HepG2 (cell line): ENCODE data around the gene EPN3. TPM values are rescaled to one million over a fixed set of nuclear protein-coding genes. Genes with fewer than 3 reads are reported as not detected.

ENCODE experiments used
- FOXO1 ChIP-seq: sonication (generic); formaldehyde crosslinking; IDR thresholded peaks from 2 replicates; pipeline ENCODE4 v1.4.0; 2020; ENCODE audit warnings: missing genetic modification reagents
- GTF3A ChIP-seq: sonication (generic); formaldehyde crosslinking; conservative IDR thresholded peaks from 2 replicates; pipeline ENCODE4 v1.4.0; 2020; ENCODE audit warnings: mild to moderate bottlenecking, missing genetic modification reagents
- IKZF4 ChIP-seq: sonication (generic); formaldehyde crosslinking; IDR thresholded peaks from 2 replicates; pipeline ENCODE4 v1.5.1; 2020; ENCODE audit warnings: borderline replicate concordance, mild to moderate bottlenecking, low read depth, missing genetic modification reagents; ENCODE audit errors: not compliant biosample characterization
- JUND ChIP-seq: sonication (generic); formaldehyde crosslinking; IDR thresholded peaks from 2 replicates; pipeline ENCODE4 v1.8.0; 2022; ENCODE audit warnings: mild to moderate bottlenecking, missing genetic modification reagents
- MIXL1 ChIP-seq: IDR thresholded peaks from 2 replicates; pipeline ENCODE4 v1.6.1; 2016
- NFYC ChIP-seq: IDR thresholded peaks from 2 replicates; pipeline ENCODE4 v1.6.1; 2016; ENCODE audit warnings: missing genetic modification reagents, missing compliant biosample characterization
- NR2F2 ChIP-seq: IDR thresholded peaks from 2 replicates; pipeline ENCODE4 v1.6.1; 2012; ENCODE audit warnings: low read depth, inconsistent platforms, borderline replicate concordance
- POGZ ChIP-seq: sonication (generic); formaldehyde crosslinking; IDR thresholded peaks from 2 replicates; pipeline ENCODE4 v1.4.0; 2020; ENCODE audit warnings: mild to moderate bottlenecking, missing genetic modification reagents
- ZNF431 ChIP-seq: sonication (generic); formaldehyde crosslinking; IDR thresholded peaks from 2 replicates; pipeline ENCODE4 v1.9.0; 2022; ENCODE audit warnings: missing genetic modification reagents, low read depth, mild to moderate bottlenecking, borderline replicate concordance
- ZNF616 ChIP-seq: sonication (generic); formaldehyde crosslinking; IDR thresholded peaks from 2 replicates; pipeline ENCODE4 v1.5.0; 2020; ENCODE audit warnings: low read depth, mild to moderate bottlenecking, missing genetic modification reagents
- ZNF816 ChIP-seq: sonication (generic); formaldehyde crosslinking; IDR thresholded peaks from 2 replicates; pipeline ENCODE4 v1.8.0; 2022; ENCODE audit warnings: missing genetic modification reagents, mild to moderate bottlenecking, borderline replicate concordance
- polyA plus RNA-seq, 8 experiments: library from polyadenylated mRNA; depleted of rRNA in 3 of 8; stranded (reverse) in 7 of 8; unstranded in 1 of 8; fragments of >200 nt; fragmentation: Illumina TruSeq in 4 of 8; extraction: Trizol in 4 of 8; gene quantifications; 2 replicates each; pipeline versions ENCODE4 v1.2.1 to v1.2.3, GENCODE V29; 2011 to 2016; ENCODE audit warnings: low read depth in 4 of 8, missing spikeins in 1 of 8, mixed read lengths in 1 of 8; ENCODE audit not compliant: insufficient read depth in 1 of 8
- total RNA-seq, 5 experiments: library from RNA; depleted of rRNA; stranded (reverse); fragments of >200 nt; fragmentation: Illumina TruSeq; extraction: Trizol; gene quantifications; 2 replicates each; pipeline ENCODE4 v1.2.3, GENCODE V29; 2016; ENCODE audit warnings: low read depth in 1 of 5
- TF ChIP-seq, protein P1 (sequence below): sonication (generic); formaldehyde crosslinking; IDR thresholded peaks from 2 replicates; pipeline ENCODE4 v1.5.0; 2020; ENCODE audit warnings: missing genetic modification reagents
- TF ChIP-seq, protein P2 (sequence below): sonication (generic); formaldehyde crosslinking; IDR thresholded peaks from 2 replicates; pipeline ENCODE4 v1.9.0; 2021; ENCODE audit warnings: mild to moderate bottlenecking, missing genetic modification reagents
- TF ChIP-seq, protein P3 (sequence below): sonication (generic); formaldehyde crosslinking; IDR thresholded peaks from 2 replicates; pipeline ENCODE4 v1.5.1; 2020; ENCODE audit warnings: mild to moderate bottlenecking, missing genetic modification reagents, borderline replicate concordance
- TF ChIP-seq, protein P4 (sequence below): sonication (generic); formaldehyde crosslinking; IDR thresholded peaks from 2 replicates; pipeline ENCODE4 v1.8.0; 2022; ENCODE audit warnings: mild to moderate bottlenecking, missing genetic modification reagents, moderate library complexity

EPN3 gene
- total and polyA plus RNA-seq, 2 of the 13 experiments (the other 11 are each of a cell fraction or from before 2014, with no cell fraction given), result 0.11 to 0.95 TPM

DNA sequence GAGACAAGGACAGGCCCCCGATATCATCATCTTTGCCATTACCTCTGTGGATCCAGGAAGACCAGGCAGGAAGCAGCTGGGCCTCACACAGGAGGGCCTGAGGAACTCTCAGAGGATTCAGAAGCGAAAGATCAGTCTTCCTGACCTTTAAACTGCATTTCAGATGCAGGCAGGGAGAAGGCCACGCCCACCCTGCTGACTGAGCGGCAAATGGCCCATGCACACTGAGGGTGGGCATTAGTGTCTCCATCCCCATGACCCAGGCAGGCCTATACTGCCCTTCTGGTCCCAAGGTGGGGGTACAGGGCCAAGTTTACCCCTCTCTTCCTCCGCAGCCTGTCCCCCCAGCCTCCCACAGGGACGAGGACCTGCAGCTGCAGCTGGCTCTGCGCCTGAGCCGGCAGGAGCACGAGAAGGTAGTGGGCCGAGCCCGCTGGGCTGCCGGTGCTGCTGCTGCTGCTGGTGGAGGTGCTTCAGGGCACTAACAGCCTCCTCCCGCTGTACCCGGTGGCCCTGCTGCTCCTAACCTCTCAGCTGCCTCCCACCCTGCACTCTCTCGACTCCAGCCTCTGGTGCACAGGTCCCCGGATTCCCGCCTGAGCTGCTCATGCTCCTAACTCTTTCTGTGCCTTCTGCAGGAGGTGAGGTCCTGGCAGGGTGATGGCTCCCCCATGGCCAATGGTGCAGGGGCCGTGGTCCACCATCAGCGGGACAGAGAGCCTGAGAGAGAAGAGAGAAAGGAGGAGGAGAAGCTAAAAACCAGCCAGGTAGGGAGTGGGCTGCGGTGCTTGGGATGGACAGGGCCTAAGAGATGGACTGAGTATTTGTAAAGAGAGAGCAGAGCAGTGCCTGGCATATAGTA lies 6.2 kb downstream of the EPN3 start (continued):
- TF ChIP-seq ZNF431 (no peak), NFYC (no peak), JUND (CRISPR knock-in tag) (no peak), MIXL1 (no peak), POGZ (no peak), ZNF816 (CRISPR knock-in tag) (no peak), FOXO1 (CRISPR knock-in tag) (no peak), GTF3A (CRISPR knock-in tag) (no peak), NR2F2 (no peak; the same call in 1 of the 2 replicates), ZNF616 (CRISPR knock-in tag) (no peak; the same call in 1 of the 2 replicates), IKZF4 (CRISPR knock-in tag) (peak; percentile 79)
- TF ChIP-seq, protein P1, sequence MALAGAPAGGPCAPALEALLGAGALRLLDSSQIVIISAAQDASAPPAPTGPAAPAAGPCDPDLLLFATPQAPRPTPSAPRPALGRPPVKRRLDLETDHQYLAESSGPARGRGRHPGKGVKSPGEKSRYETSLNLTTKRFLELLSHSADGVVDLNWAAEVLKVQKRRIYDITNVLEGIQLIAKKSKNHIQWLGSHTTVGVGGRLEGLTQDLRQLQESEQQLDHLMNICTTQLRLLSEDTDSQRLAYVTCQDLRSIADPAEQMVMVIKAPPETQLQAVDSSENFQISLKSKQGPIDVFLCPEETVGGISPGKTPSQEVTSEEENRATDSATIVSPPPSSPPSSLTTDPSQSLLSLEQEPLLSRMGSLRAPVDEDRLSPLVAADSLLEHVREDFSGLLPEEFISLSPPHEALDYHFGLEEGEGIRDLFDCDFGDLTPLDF (CRISPR knock-in tag), result no peak
- TF ChIP-seq, protein P2, sequence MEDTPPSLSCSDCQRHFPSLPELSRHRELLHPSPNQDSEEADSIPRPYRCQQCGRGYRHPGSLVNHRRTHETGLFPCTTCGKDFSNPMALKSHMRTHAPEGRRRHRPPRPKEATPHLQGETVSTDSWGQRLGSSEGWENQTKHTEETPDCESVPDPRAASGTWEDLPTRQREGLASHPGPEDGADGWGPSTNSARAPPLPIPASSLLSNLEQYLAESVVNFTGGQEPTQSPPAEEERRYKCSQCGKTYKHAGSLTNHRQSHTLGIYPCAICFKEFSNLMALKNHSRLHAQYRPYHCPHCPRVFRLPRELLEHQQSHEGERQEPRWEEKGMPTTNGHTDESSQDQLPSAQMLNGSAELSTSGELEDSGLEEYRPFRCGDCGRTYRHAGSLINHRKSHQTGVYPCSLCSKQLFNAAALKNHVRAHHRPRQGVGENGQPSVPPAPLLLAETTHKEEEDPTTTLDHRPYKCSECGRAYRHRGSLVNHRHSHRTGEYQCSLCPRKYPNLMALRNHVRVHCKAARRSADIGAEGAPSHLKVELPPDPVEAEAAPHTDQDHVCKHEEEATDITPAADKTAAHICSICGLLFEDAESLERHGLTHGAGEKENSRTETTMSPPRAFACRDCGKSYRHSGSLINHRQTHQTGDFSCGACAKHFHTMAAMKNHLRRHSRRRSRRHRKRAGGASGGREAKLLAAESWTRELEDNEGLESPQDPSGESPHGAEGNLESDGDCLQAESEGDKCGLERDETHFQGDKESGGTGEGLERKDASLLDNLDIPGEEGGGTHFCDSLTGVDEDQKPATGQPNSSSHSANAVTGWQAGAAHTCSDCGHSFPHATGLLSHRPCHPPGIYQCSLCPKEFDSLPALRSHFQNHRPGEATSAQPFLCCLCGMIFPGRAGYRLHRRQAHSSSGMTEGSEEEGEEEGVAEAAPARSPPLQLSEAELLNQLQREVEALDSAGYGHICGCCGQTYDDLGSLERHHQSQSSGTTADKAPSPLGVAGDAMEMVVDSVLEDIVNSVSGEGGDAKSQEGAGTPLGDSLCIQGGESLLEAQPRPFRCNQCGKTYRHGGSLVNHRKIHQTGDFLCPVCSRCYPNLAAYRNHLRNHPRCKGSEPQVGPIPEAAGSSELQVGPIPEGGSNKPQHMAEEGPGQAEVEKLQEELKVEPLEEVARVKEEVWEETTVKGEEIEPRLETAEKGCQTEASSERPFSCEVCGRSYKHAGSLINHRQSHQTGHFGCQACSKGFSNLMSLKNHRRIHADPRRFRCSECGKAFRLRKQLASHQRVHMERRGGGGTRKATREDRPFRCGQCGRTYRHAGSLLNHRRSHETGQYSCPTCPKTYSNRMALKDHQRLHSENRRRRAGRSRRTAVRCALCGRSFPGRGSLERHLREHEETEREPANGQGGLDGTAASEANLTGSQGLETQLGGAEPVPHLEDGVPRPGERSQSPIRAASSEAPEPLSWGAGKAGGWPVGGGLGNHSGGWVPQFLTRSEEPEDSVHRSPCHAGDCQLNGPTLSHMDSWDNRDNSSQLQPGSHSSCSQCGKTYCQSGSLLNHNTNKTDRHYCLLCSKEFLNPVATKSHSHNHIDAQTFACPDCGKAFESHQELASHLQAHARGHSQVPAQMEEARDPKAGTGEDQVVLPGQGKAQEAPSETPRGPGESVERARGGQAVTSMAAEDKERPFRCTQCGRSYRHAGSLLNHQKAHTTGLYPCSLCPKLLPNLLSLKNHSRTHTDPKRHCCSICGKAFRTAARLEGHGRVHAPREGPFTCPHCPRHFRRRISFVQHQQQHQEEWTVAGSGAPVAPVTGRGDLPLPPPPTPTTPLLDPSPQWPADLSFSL (CRISPR knock-in tag), result no peak
- TF ChIP-seq, protein P3, sequence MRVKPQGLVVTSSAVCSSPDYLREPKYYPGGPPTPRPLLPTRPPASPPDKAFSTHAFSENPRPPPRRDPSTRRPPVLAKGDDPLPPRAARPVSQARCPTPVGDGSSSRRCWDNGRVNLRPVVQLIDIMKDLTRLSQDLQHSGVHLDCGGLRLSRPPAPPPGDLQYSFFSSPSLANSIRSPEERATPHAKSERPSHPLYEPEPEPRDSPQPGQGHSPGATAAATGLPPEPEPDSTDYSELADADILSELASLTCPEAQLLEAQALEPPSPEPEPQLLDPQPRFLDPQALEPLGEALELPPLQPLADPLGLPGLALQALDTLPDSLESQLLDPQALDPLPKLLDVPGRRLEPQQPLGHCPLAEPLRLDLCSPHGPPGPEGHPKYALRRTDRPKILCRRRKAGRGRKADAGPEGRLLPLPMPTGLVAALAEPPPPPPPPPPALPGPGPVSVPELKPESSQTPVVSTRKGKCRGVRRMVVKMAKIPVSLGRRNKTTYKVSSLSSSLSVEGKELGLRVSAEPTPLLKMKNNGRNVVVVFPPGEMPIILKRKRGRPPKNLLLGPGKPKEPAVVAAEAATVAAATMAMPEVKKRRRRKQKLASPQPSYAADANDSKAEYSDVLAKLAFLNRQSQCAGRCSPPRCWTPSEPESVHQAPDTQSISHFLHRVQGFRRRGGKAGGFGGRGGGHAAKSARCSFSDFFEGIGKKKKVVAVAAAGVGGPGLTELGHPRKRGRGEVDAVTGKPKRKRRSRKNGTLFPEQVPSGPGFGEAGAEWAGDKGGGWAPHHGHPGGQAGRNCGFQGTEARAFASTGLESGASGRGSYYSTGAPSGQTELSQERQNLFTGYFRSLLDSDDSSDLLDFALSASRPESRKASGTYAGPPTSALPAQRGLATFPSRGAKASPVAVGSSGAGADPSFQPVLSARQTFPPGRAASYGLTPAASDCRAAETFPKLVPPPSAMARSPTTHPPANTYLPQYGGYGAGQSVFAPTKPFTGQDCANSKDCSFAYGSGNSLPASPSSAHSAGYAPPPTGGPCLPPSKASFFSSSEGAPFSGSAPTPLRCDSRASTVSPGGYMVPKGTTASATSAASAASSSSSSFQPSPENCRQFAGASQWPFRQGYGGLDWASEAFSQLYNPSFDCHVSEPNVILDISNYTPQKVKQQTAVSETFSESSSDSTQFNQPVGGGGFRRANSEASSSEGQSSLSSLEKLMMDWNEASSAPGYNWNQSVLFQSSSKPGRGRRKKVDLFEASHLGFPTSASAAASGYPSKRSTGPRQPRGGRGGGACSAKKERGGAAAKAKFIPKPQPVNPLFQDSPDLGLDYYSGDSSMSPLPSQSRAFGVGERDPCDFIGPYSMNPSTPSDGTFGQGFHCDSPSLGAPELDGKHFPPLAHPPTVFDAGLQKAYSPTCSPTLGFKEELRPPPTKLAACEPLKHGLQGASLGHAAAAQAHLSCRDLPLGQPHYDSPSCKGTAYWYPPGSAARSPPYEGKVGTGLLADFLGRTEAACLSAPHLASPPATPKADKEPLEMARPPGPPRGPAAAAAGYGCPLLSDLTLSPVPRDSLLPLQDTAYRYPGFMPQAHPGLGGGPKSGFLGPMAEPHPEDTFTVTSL, result no peak
- TF ChIP-seq, protein P4, sequence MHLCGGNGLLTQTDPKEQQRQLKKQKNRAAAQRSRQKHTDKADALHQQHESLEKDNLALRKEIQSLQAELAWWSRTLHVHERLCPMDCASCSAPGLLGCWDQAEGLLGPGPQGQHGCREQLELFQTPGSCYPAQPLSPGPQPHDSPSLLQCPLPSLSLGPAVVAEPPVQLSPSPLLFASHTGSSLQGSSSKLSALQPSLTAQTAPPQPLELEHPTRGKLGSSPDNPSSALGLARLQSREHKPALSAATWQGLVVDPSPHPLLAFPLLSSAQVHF (CRISPR knock-in tag), result peak; percentile 71; the same call in 1 of the 2 replicates
